ENCODE results near the gene SYN1.

DNA sequence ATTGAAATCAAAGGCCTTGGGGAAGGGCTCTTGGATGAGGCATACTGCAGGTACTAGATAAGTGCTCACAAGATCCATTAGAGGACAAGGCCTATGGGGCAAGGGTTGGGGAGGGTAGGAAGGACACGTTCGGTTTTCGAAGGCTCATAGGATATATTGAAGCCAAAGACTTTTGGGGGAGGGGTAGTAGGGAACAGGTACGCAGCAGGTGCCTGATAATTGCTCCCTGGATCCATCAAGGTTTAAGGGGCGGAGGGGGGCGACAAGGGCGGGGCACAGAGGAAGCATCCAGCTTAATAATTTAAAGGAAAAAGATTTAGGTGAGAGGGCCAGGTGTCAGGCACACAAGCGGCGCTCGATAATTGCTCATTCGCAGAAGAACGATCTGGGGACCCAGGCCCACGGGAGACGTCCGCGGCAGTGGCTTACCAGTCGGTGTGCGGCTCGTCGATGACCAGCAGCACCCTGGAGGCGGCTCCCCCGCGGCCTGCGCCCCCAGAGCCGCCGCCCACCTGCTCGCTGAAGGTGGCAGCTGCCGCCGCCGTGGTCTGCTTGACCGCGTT, 653 bp downstream of the SYN1 start:
- TF ChIP-seq, protein P1, sequence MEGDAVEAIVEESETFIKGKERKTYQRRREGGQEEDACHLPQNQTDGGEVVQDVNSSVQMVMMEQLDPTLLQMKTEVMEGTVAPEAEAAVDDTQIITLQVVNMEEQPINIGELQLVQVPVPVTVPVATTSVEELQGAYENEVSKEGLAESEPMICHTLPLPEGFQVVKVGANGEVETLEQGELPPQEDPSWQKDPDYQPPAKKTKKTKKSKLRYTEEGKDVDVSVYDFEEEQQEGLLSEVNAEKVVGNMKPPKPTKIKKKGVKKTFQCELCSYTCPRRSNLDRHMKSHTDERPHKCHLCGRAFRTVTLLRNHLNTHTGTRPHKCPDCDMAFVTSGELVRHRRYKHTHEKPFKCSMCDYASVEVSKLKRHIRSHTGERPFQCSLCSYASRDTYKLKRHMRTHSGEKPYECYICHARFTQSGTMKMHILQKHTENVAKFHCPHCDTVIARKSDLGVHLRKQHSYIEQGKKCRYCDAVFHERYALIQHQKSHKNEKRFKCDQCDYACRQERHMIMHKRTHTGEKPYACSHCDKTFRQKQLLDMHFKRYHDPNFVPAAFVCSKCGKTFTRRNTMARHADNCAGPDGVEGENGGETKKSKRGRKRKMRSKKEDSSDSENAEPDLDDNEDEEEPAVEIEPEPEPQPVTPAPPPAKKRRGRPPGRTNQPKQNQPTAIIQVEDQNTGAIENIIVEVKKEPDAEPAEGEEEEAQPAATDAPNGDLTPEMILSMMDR (IDR thresholded peaks at IDR 0.05): no peak
- TF ChIP-seq POLR2A (IDR thresholded peaks at IDR 0.05): no peak
